Neural progenitor cell (in vitro differentiated cells): Measurements from ENCODE around the gene KIAA0825. TPM values are rescaled to one million over a fixed set of nuclear protein-coding genes. Genes with fewer than 3 reads are reported as not detected.

Source experiments
- DNase-seq: peaks from one replicate; pipeline ENCODE4 v3.0.0-alpha.2; 2016; ENCODE audit warnings: low spot score
- H2AFZ ChIP-seq: fragments of 200-600 bp; sonication (generic); replicated peaks from 2 replicates; pipeline ENCODE4 v1.6.1; 2016; ENCODE audit warnings: antibody characterized with exemption
- H3F3A ChIP-seq: fragments of 200-600 bp; sonication (generic); 2 replicates; pipeline ENCODE4 v1.6.1; 2016; ENCODE audit warnings: antibody characterized with exemption, low read depth
- H3K27ac ChIP-seq: fragments of 200-600 bp; sonication (generic); 2 replicates; pipeline ENCODE4 v1.5.1; 2016; ENCODE audit warnings: mild to moderate bottlenecking
- H3K27me3 ChIP-seq: fragments of 200-600 bp; sonication (generic); 2 replicates; pipeline ENCODE4 v1.6.1; 2016; ENCODE audit warnings: mild to moderate bottlenecking, moderate library complexity
- H3K36me3 ChIP-seq: fragments of 200-600 bp; sonication (generic); 2 replicates; pipeline ENCODE4 v1.5.1; 2016
- H3K4me1 ChIP-seq: fragments of 200-600 bp; sonication (generic); 2 replicates; pipeline ENCODE4 v1.6.1; 2016; ENCODE audit warnings: mixed run types
- H3K4me2 ChIP-seq: fragments of 200-600 bp; sonication (generic); 2 replicates; pipeline ENCODE4 v1.6.1; 2016
- H3K4me3 ChIP-seq: fragments of 200-600 bp; sonication (generic); 2 replicates; pipeline ENCODE4 v1.5.1; 2016
- H3K79me2 ChIP-seq: fragments of 200-600 bp; sonication (generic); 2 replicates; pipeline ENCODE4 v1.6.1; 2016; ENCODE audit warnings: low read depth
- H3K9ac ChIP-seq: fragments of 200-600 bp; sonication (generic); 2 replicates; pipeline ENCODE4 v1.6.1; 2016
- H3K9me3 ChIP-seq: fragments of 200-600 bp; sonication (generic); 2 replicates; pipeline ENCODE4 v1.5.1; 2016; ENCODE audit warnings: low read depth
- H4K20me1 ChIP-seq: fragments of 200-600 bp; sonication (generic); 2 replicates; pipeline ENCODE4 v1.6.1; 2016; ENCODE audit warnings: low read depth
- H3K27ac Mint-ChIP-seq: 3 replicates; pipeline ENCODE4 v1.8.0; 2021; ENCODE audit warnings: mixed read lengths
- H3K27me3 Mint-ChIP-seq: 2 replicates; pipeline ENCODE4 v1.8.0; 2022; ENCODE audit warnings: low read depth, mild to moderate bottlenecking, inconsistent platforms, moderate library complexity, mixed read lengths; ENCODE audit not compliant: insufficient read depth
- H3K36me3 Mint-ChIP-seq: 3 replicates; pipeline ENCODE4 v1.8.0; 2021; ENCODE audit warnings: mixed read lengths
- H3K4me1 Mint-ChIP-seq: 3 replicates; pipeline ENCODE4 v1.8.0; 2021; ENCODE audit warnings: mixed read lengths
- H3K4me3 Mint-ChIP-seq: 3 replicates; pipeline ENCODE4 v1.8.0; 2021; ENCODE audit warnings: mild to moderate bottlenecking, moderate library complexity, mixed read lengths
- H3K9me3 Mint-ChIP-seq: 3 replicates; pipeline ENCODE4 v1.8.0; 2020; ENCODE audit warnings: mixed read lengths
- EZH2 ChIP-seq: fragments of 200-600 bp; sonication (generic); IDR thresholded peaks from 2 replicates; pipeline ENCODE4 v1.6.1; 2017; ENCODE audit warnings: antibody characterized with exemption, mild to moderate bottlenecking, moderate library complexity
- EZH2phosphoT487 ChIP-seq: fragments of 200-600 bp; sonication (generic); IDR thresholded peaks from 2 replicates; pipeline ENCODE4 v1.6.1; 2017; ENCODE audit warnings: antibody characterized with exemption
- total RNA-seq: library from RNA; depleted of rRNA; stranded (reverse); fragments of >200 nt; gene quantifications from 2 replicates; pipeline ENCODE4 v1.2.3, GENCODE V29; 2015; ENCODE audit warnings: low replicate concordance
- TF ChIP-seq, protein P1 (sequence below): fragments of 200-600 bp; sonication (generic); IDR thresholded peaks from 2 replicates; pipeline ENCODE4 v1.5.1; 2017; ENCODE audit warnings: antibody characterized with exemption, mild to moderate bottlenecking

Gene KIAA0825
- total RNA-seq, 1 donor from 2014 or later, result 3.7 TPM

- Mint-ChIP-seq H3K27ac (no peak overlapping the region), H3K27me3 (peaks cover 2% of the 10 kb centered on the region), H3K9me3 (peaks cover 2% of the 10 kb centered on the region), H3K36me3 (peaks cover 8% of the 10 kb centered on the region), H3K4me3 (no peak overlapping the region), H3K4me1 (peaks cover 20% of the 10 kb centered on the region)
- no peak overlapping the region for H2AFZ ChIP-seq
- no peaks in the 10 kb centered on the region for H3K36me3 ChIP-seq
- H3K79me2 ChIP-seq, result peaks cover 92% of the 10 kb centered on the region
- no peak overlapping the region for H3K9ac ChIP-seq
- TF ChIP-seq, protein P1, sequence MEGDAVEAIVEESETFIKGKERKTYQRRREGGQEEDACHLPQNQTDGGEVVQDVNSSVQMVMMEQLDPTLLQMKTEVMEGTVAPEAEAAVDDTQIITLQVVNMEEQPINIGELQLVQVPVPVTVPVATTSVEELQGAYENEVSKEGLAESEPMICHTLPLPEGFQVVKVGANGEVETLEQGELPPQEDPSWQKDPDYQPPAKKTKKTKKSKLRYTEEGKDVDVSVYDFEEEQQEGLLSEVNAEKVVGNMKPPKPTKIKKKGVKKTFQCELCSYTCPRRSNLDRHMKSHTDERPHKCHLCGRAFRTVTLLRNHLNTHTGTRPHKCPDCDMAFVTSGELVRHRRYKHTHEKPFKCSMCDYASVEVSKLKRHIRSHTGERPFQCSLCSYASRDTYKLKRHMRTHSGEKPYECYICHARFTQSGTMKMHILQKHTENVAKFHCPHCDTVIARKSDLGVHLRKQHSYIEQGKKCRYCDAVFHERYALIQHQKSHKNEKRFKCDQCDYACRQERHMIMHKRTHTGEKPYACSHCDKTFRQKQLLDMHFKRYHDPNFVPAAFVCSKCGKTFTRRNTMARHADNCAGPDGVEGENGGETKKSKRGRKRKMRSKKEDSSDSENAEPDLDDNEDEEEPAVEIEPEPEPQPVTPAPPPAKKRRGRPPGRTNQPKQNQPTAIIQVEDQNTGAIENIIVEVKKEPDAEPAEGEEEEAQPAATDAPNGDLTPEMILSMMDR, result no peak
- no peak for TF ChIP-seq EZH2phosphoT487
- no peak for TF ChIP-seq EZH2
- H3K4me3 ChIP-seq, result no peak overlapping the region
- no peak overlapping the region for H3K27ac ChIP-seq
- no peak for DNase-seq
- no peaks in the 10 kb centered on the region for H3K9me3 ChIP-seq
- H3K4me1 ChIP-seq, result peaks cover 16% of the 10 kb centered on the region
- no peaks in the 10 kb centered on the region for H3K27me3 ChIP-seq
- H4K20me1 ChIP-seq, result peaks cover 12% of the 10 kb centered on the region
- peaks cover 13% of the 10 kb centered on the region for H3F3A ChIP-seq
- no peak overlapping the region for H3K4me2 ChIP-seq
Observed at GRCh38 chr5:94623011-94623410, 4.6 kb upstream of the KIAA0825 start.

GRCh38 chr5:94621763-94622162 lies 3.4 kb upstream of the KIAA0825 start:
- H2AFZ ChIP-seq, result no peak overlapping the region
- TF ChIP-seq EZH2 (no peak), EZH2phosphoT487 (no peak)
- TF ChIP-seq, protein P1, result no peak
- H3K4me2 ChIP-seq, result no peak overlapping the region
- no peak overlapping the region for H3K9ac ChIP-seq
- H3K27ac ChIP-seq, result no peak overlapping the region
- H3K9me3 ChIP-seq, result no peaks in the 10 kb centered on the region
- H4K20me1 ChIP-seq, result peaks cover 12% of the 10 kb centered on the region
- no peak for DNase-seq
- H3K36me3 ChIP-seq, result no peaks in the 10 kb centered on the region
- H3F3A ChIP-seq, result peaks cover 23% of the 10 kb centered on the region
- Mint-ChIP-seq H3K4me3 (no peak overlapping the region), H3K27me3 (peaks cover 2% of the 10 kb centered on the region), H3K9me3 (no peaks in the 10 kb centered on the region), H3K36me3 (peaks cover 8% of the 10 kb centered on the region), H3K27ac (no peak overlapping the region), H3K4me1 (peaks cover 28% of the 10 kb centered on the region)
- peaks cover 23% of the 10 kb centered on the region for H3K4me1 ChIP-seq
- H3K4me3 ChIP-seq, result no peak overlapping the region
- H3K79me2 ChIP-seq, result peaks cover 85% of the 10 kb centered on the region
- H3K27me3 ChIP-seq, result no peaks in the 10 kb centered on the region

DNA sequence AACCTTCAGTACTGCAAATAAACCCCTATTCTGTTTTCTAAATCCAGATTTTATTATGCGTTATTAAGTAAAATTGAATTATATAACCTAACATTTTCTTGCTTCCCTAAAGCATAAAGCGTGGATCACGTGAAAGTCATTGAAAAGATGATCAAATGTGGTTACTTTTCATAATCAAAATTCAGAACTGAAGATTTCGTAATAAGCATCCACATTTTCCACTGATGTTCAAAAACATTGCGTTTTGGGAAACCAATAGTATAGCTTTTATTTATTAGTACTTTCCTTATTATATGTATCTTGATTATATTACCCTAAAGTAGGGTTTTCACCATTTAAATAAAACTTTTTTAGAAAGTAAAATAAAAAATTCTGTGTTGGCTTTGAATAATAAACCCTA lies 1.9 kb upstream of the KIAA0825 start:
- H3K36me3 Mint-ChIP-seq, result no peaks in the 10 kb centered on the region
- Histone ChIP-seq H3K27me3 (no peaks in the 10 kb centered on the region), H3K4me3 (peak overlapping the region; percentile 54), H3K36me3 (no peaks in the 10 kb centered on the region), H3K79me2 (peaks cover 85% of the 10 kb centered on the region), H3K9me3 (no peaks in the 10 kb centered on the region), H3F3A (peaks cover 23% of the 10 kb centered on the region), H3K4me1 (peaks cover 26% of the 10 kb centered on the region), H4K20me1 (peaks cover 12% of the 10 kb centered on the region), H3K27ac (no peak overlapping the region), H3K9ac (no peak overlapping the region), H2AFZ (no peak overlapping the region), H3K4me2 (peak overlapping the region; percentile 85)
- peaks cover 2% of the 10 kb centered on the region for H3K27me3 Mint-ChIP-seq
- DNase-seq, result no peak
- H3K4me1 Mint-ChIP-seq, result peaks cover 35% of the 10 kb centered on the region
- no peaks in the 10 kb centered on the region for H3K9me3 Mint-ChIP-seq
- TF ChIP-seq EZH2 (no peak), EZH2phosphoT487 (no peak)
- TF ChIP-seq, protein P1, result no peak
- peak overlapping the region; percentile 96 for H3K4me3 Mint-ChIP-seq
- H3K27ac Mint-ChIP-seq, result no peak overlapping the region
